NOMO-1 treated with DMSO at 0.1 percent for 48 hours (cell line): ENCODE data around the gene ATP8B1.
"Not testable (repeated sequence)": the region's sequence is repeated elsewhere in the genome, so short reads cannot be mapped to it uniquely, and the experiment has no call there.

ENCODE experiments used
- DNase-seq: peaks from one replicate; lab custom pipeline; 2025; ENCODE audit not compliant: unreplicated experiment; lab: John Stamatoyannopoulos, UW

ATP8B1 gene

DNA sequence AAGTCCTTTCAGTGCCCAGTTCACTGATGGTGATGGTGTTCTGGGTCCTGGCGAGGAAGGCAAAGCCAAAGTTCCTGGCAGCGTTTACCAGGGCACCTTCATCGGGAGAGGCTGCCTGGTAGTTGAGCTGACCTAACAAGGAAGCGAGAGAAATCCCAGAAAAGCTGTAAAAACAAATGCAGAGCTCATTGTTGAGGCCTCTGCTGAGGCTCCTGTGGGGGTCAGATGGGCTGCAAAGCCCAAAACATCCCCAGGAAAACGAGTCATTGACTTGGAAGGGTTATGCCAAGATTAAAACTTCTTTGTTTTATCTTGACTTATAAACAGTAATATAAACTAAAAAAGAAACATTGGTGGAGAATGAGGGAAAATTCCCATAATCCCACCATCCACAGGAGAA is 128.2 kb downstream of the ATP8B1 start:
- DNase-seq = no peak

DNA sequence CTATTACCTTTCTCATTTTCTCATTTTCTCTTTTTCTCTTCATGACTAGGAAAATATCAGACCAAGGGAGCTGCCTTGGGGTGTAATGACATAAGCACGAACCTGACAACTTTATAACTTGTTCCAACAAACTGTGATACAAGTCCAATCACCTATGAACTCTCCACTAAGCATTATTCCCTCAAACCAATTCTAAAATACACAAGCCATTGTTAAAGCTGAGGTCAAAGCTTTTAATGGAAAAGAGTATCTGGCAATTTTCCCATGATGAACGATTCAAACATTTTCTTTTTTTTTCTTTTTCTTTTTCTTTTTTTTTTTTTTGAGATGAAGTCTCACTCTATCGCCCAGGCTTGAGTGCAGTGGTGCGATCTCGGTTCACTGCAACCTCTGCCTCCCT is 133.1 kb downstream of the ATP8B1 start:
- no peak for DNase-seq

DNA sequence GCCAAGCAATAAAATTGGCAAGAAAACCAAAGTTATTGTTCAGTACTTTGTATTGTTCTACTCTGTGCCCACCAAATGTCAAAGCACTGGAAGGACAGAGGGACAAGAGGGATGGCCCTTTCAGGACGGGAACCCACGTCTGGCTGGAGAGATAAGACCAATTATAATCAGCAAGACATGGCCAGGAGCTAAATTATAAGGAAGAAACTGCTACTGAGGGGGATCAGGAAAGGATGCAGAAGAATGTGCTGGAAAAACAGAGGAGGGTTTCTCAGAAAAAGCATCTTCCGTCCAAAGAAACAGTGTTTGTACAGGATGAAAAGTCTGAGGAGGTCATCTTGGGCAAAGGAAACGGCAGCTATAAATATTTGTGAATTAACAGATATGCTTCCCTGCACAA is 135.1 kb downstream of the ATP8B1 start:
- no peak for DNase-seq

DNA sequence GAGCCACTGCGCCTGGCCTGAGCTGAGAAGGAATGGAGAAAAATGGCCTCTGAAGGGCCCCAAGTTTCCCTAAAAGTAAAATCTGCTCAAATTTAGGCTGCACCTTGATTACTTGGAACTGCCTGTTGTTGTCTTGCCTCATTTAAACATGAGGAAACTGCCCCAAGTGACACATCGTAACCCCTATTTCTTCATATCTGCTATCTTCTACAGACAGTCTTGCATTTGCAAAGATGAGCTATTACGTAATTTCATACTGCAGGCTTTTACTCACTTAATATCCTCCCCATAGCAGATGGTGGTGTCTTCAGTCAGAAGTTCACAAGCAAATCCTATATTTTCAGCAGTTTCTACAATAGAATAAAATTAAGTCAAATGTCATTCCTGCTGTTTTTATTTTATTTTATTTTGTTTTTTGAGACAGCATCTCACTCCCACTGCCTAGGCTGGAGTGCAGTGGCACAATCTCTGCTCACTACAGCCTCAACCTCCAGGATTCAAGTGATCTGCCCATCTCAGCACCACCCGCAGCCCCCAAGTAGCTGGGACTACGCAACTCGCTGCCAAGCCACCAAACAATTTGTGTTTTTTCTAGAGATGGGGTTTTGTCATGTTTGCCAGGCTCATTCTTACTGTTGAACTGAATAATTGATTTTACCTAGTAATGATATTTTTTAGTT is 136.2 kb downstream of the ATP8B1 start:
- peak; percentile 96 for DNase-seq

DNA sequence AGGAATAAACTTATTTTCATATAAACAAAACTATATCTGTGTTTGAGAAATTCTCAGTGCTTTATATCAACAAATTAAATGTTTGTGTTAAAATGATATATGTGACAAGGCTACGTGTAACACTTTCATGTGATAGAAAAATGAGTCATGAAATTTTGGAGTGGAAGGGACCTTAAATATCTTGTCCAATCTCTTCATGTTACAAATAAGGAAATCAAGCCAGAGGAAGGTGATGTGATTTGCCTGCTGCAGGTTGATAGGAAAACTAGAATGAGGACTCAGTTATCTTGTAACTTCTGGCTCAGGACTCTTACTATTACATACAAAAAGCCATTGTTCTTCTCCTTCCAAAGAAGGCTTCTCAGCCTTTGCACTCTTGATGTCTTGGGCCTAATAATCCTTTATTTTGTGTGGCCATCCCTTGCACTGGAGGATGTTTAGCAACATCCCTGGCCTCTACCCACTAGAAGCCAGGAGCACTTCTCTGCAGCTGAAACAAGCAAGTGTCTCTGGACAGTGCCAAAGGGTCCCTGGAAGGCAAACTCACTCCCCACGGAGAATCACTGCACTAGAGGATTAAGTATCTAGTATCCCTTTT is 138.4 kb downstream of the ATP8B1 start:
- no peak for DNase-seq

DNA sequence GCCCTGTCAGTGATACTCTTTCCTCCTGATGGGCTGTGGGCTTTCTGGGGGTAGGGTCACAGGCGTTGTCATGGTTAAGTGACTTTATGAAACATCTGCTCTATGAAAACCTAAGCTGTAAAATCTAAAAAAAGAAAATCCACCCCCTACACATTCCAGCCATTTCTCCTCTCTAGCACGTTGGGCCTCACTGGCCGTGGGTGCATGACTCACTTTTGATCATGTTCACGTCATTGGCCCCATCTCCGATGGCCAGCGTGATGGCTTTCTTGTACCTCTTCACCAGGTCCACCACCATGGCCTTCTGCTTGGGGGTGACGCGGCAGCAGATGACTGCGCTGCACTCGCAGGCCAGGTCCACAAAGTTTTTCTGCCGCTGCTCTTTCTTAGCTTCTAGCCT is 142.2 kb downstream of the ATP8B1 start:
- DNase-seq = no peak

DNA sequence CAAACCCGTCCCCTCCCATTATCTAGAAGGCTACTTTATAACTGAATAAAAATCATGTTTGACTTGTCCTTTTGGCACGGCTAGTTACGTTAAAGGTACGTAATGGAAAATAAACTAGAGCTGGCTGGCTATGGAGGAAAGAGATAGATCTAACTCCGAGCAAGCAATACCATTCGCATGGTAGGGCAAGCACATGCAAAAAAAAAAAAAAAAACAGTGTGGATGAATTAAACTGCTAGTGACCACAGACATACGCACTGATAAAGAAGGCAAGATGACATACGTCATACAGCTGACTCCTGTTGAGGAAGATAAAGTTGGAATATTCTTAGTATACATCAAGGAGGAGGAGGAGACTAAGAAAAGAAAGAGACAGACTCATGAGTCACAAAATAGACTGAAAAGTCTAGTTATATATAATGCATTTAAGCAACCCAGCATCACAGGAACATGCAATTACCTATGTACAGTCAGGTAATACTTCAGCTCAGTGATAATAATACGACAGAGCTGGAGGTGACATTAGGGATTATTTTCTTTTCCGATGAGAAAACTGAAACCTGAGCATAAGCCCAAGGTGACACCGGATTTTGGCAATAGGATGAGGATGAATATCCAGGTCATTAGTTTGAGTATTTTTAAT is 143.5 kb downstream of the ATP8B1 start:
- no peak for DNase-seq

DNA sequence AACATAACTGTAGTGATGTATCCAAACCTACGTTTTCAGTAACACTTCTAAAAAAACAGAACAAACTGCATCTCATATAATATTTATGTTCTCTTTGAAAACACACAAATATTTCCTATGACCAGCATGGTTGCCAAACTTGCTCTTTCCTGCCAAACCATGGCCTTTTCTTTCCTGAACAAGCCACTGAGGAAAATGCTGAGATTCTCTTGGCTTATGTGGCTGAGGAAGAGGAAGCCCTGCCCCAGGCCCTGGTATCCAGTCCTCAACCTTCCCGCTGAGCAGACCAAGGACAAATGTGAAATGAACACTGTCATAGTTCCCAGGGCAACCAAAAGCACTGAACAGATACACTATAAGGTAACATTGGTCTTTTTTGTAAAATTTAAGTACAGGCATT is 145.6 kb downstream of the ATP8B1 start:
- no peak for DNase-seq

DNA sequence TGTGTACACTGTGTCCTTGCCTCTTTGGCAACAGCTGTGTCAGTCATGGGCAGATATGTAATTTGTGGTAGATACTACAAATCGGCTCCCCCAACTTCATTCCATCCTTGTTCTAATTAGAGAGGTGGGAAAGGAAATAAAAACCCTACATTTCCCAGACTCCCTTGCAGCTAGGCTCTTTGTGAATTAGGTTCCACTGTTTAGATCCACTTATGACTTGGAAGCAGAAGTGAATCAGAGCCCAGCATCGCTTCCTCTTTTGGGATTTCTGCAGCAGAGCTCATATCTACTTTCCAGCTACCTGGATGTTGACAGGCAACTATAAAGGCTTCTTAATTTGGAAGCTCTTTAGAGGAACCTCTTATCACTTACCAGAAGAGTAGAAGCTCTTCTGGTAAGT is 147.4 kb downstream of the ATP8B1 start:
- peak; percentile 65 for DNase-seq

DNA sequence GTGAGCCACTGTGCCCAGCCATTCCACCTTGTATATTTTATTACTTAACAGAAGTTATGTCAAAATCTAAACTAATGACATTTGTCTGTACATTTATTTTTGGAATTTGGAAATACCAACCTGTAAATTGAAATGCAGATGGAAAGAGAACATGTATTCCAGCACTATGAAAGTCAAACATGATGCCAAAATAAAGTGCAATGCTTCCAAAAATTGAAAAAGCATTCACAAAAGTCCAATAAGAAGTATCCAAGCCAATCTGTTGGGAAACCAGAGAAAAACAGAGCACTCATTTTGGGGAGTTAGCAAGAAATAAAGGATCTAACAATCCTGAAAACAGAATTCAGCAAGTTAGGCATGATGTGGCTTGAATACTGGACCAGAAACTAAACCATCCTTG is 151.2 kb downstream of the ATP8B1 start:
- no peak for DNase-seq

DNA sequence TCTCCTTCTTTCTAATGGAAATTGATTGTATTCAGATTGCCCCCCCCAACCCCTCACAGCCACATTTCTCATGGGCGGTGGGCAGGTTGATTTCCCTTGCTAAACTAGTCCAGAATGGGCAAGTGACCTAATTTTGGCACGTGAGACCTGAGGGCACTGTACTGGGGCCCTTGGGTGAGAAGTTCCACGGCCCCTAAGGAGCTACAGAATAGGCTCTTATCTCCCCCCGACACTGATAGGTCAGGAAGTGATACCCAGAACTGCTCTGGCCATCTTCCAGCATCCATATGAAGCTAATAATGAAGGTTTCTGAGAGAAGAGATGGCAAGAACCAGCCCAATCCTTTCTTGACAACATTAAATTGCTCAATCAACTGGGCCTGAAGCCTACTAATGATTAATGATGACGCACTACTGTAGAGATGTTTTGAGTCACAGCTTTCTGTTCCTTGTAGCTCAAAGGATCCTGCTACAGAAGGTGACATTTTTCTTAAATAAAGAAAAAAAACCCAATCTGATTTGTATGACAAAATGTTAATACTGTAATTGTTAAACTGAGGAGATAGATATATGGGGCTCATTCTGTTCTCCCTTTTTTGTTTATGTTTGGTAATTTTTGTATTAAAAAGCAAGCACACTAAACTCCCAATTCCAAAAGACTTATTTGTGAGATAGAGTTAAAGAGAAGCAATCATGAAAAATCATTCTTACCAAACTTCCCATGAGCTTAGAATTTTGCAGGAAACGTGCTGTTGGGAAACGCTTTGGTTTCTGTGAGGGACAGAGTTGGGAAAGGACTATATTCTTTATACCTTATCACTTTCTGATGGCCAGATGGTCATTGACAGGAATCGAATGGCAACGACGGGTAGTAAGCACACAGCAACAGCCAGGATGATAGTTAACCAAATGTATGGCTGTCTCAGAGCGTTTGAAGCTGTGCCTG is 153.3 kb downstream of the ATP8B1 start:
- peak; percentile 74 for DNase-seq

DNA sequence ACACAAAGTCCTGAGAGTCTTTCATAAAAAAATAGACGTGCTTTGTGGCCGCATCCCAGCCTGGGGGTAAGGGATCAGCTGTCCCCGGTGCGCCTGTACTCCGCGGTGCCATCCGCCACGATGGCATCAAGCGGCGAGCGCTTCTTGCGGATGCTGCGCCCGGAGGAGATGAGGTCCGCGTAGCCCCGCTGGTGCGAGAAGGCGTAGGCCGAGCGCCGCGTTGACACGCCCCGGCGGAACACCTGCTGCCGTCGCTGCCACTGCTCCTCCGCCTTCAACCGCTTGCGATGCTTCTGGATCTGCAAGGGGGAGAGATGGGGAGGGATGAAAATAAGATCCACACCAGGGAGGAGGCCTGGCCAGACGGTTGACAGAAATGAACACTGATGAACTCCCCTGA is 154.7 kb downstream of the ATP8B1 start:
- no peak for DNase-seq

DNA sequence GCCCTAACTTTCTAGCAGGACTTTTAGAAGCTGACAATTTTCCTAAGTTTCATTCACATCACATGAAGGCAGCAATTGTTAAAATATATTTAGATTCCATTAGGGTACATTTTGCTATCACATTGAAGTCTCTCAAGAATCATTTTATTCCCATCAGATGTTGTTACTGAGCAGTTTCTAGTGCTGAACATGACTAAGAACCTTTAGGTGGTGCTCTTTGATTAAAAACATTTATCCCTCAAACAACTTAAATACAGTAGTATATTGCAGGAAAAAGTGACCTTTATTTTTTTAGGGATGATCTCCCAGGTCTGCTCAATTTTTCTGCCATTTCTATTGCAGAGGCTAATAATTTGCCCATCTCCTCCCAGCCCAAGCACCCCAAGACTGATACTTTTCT is 158.6 kb downstream of the ATP8B1 start:
- DNase-seq = peak; percentile 29

DNA sequence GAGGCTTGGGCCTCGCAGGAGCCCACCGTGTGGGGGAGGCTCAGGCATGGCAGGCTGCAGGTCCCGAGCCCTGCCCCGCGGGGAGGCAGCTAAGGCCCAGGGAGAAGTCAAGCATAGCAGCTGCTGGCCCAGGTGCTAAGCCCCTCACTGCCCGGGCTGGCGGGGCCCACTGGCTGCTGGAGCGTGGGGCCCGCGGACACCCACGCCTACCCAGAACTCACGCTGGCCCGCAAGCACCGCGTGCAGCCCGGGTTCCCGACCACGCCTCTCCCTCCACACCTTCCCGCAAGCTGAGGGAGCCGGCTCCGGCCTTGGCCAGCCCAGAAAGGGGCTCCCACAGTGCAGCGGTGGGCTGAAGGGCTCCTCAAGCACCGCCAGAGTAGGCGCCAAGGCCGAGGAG is 159.4 kb downstream of the ATP8B1 start:
- not testable (repeated sequence) for DNase-seq

DNA sequence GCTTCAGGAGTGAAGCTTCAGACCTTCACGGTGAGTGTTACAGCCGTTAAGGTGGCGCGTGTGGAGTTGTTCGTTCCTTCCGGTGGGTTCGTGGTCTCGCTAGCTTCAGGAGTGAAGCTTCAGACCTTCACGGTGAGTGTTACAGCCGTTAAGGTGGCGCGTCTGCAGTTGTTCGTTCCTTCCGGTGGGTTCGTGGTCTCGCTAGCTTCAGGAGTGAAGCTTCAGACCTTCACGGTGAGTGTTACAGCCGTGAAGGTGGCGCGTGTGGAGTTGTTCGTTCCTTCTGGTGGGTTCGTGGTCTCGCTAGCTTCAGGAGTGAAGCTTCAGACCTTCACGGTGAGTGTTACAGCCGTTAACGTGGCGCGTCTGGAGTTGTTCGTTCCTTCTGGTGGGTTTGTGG is 160.7 kb downstream of the ATP8B1 start:
- not testable (repeated sequence) for DNase-seq

DNA sequence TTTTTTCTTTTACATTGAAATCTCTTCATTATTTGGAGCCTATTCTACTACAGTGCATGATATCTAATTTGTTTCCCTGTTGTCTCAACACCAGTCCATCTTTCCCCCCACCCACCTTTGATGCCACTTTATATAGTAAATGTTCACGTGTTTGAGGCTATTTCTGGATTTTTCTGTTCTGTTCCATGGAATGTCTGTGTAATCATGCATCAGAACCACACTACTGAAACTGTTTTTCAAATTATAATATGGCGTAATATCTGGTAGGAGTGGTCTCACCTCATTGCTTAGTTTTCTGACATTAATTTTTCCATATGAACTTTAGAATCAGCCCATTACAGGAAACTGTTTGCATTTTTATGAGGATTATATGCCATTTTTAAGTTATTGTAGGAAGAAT is 162.4 kb downstream of the ATP8B1 start:
- DNase-seq = no peak

DNA sequence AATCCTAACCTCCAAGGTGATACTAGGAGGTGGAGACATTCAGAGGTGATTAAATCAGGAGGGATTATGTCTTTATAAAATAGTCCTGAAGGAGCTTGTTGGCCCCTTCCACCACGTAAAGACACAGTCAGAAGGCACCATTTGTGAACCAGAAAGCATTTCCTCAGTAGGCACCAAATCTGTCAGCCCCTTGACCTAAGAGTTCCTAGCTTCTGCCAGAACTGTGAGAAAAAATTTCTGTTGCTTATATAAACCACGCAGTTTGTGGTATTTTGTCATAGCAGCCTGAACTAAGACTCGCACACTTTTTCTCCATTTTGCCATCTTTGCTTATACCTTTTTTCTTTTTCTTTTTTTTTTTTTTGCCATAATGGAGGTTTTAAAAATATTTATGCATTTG is 162.9 kb downstream of the ATP8B1 start:
- no peak for DNase-seq

DNA sequence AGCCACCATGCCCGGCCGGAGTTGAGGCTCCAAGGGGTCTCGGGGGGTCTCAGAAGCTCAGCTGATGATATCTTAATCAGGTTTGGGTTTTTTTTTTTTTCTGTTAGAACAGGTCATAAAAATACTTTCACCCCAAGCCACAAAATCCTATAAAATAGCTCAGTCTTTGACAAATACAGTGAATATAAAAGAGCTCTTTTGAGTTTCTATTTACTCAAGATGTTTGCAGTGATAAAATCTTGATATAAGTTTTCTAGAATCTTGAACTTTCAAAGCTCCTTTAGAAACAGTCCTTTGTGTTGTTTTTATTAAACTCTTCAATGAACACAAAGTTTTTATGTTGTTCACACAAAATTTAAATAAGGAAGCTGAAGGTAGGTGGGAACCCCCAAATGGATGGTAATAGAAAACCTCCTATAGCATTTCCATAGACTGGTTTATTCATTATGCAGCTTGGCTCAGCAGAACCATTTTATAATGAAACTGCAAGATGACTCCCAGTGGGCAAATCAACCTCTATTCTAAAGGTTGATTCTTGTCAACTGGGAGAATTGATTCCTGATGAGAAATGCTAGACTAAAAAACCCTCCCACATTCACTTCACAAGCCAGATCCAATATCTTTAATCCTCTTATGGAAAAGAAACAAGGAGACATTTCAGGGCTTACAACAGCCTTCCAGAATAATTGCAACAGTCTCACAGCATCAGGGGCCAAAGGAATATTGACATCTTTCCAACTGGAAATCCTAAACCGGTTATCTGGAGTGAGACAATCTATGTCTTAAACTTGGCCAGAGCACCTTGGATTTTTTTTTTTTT is 167.9 kb downstream of the ATP8B1 start:
- no peak for DNase-seq

DNA sequence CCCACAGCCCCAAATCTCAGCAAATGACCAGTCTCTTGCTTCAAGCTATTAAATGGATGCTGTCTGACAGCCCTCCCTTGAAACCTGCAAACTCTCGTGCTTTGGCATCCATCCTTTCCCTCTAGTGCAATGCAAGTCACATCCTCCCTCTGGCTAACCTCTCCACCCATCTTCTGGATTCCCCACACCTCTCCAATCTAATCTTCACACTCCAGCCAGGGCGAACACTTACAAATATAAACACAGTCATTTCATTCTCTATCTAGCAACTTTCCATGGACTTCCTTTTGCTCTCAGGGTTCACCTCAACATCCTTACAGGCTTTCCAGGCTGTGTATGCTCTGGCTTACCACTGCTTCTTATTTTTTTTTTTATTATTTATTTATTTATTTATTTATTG is 171.4 kb downstream of the ATP8B1 start:
- no peak for DNase-seq

DNA sequence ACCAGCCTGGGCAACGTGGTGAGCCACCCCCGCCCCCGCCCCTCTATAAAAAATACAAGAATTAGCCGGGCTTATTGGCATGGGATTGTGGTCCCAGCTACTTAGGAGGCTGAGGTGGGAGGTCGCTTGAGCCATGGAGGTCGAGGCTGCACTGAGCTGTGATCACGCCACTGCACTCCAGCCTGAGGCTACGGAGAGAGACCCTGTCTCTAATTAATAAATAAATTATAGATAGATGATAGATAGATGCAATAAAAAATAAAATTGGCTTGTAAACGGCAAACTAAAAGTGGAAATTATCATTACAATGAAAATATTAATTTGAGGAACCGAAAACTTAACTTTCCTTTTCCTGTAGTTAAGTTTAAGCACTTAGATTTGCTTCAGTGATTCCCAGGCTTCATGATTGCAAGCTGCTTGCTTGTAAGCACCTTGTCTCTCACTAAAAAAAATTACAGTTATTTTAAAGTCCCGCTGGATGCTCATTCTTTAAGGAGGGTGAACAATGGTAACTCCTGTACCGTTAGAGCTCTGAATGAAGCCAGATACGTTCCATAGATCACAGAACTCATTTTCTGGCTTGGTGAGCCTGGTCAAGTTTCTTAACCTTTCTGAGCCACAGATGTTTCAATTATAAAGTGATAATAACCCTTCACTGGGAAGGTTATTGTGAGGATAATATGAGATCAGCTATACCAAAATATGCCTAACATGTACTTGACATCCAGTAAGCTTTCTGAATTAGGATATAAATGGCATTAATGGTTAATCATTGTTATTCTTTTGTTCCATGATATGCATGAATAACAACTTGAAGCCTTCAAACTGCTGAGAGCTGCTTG is 172.1 kb downstream of the ATP8B1 start:
- DNase-seq = peak; percentile 37
